ENCODE results near the gene STON2. TPM values are rescaled to one million over a fixed set of nuclear protein-coding genes. Genes with fewer than 3 reads are reported as not detected.

Gene STON2
- total RNA-seq, 1 donor from 2014 or later = 47.4 TPM

- Histone ChIP-seq H3K4me3 (ENCODE audit: low read depth, low read length) (no peak overlapping the region), H3K27me3 (ENCODE audit: control insufficient read depth, insufficient read depth, low read length) (no peaks in the 10 kb centered on the region), H3K36me3 (ENCODE audit: control insufficient read depth, insufficient read depth, low read length) (peaks cover 1% of the 10 kb centered on the region)
- no peak for TF ChIP-seq CTCF (IDR thresholded peaks at IDR 0.05; ENCODE audit: insufficient read depth, low read length, severe bottlenecking)
- FAIRE-seq (no peak), DNase-seq (ENCODE audit: low read depth) (no peak)
Measured at GRCh38 chr14:81429028-81429427, 28.9 kb upstream of the STON2 start.

- no peak for TF ChIP-seq CTCF (IDR thresholded peaks at IDR 0.05; ENCODE audit: insufficient read depth, low read length, severe bottlenecking)
- no peak for FAIRE-seq
- no peak for DNase-seq (ENCODE audit: low read depth)
- Histone ChIP-seq H3K27me3 (ENCODE audit: control insufficient read depth, insufficient read depth, low read length) (no peaks in the 10 kb centered on the region), H3K4me3 (ENCODE audit: low read depth, low read length) (no peak overlapping the region), H3K36me3 (ENCODE audit: control insufficient read depth, insufficient read depth, low read length) (peaks cover 1% of the 10 kb centered on the region)
Measured at GRCh38 chr14:81427348-81428058, 27.4 kb upstream of the STON2 start.

- H3K4me3 ChIP-seq (ENCODE audit: low read depth, low read length) = no peak overlapping the region
- no peaks in the 10 kb centered on the region for H3K27me3 ChIP-seq (ENCODE audit: control insufficient read depth, insufficient read depth, low read length)
- TF ChIP-seq CTCF (IDR thresholded peaks at IDR 0.05; ENCODE audit: insufficient read depth, low read length, severe bottlenecking) = no peak
- FAIRE-seq (no peak), DNase-seq (ENCODE audit: low read depth) (no peak)
- H3K36me3 ChIP-seq (ENCODE audit: control insufficient read depth, insufficient read depth, low read length) = peaks cover 1% of the 10 kb centered on the region
Measured at GRCh38 chr14:81423504-81423903, 23.4 kb upstream of the STON2 start.

- Histone ChIP-seq H3K36me3 (ENCODE audit: control insufficient read depth, insufficient read depth, low read length) (no peaks in the 10 kb centered on the region), H3K4me3 (ENCODE audit: low read depth, low read length) (no peak overlapping the region), H3K27me3 (ENCODE audit: control insufficient read depth, insufficient read depth, low read length) (no peaks in the 10 kb centered on the region)
- no peak for TF ChIP-seq CTCF (IDR thresholded peaks at IDR 0.05; ENCODE audit: insufficient read depth, low read length, severe bottlenecking)
- DNase-seq (ENCODE audit: low read depth) (no peak), FAIRE-seq (no peak)
Measured at GRCh38 chr14:81418057-81418790, 18.1 kb upstream of the STON2 start.

GRCh38 chr14:81416981-81417380 lies 16.9 kb upstream of the STON2 start:
- no peak overlapping the region for H3K4me3 ChIP-seq (ENCODE audit: low read depth, low read length)
- no peak for FAIRE-seq
- no peak for TF ChIP-seq CTCF (IDR thresholded peaks at IDR 0.05; ENCODE audit: insufficient read depth, low read length, severe bottlenecking)
- no peaks in the 10 kb centered on the region for H3K27me3 ChIP-seq (ENCODE audit: control insufficient read depth, insufficient read depth, low read length)
- DNase-seq (ENCODE audit: low read depth) = no peak
- H3K36me3 ChIP-seq (ENCODE audit: control insufficient read depth, insufficient read depth, low read length) = no peaks in the 10 kb centered on the region

All from bronchial epithelial cell (primary cell).